Measurements from ENCODE around the gene RAX2. TPM values are rescaled to one million over a fixed set of nuclear protein-coding genes. Genes with fewer than 3 reads are reported as not detected.

The RAX2 gene
- total RNA-seq, 1 experiment from 2014 or later = not detected

- H3K27ac ChIP-seq (ENCODE audit: low read depth, low read length) = no peak overlapping the region
- intact Hi-C loops (cut with micrococcal nuclease) = no loop called here
- CTCF ChIA-PET = no interaction called here
- ATAC-seq (no peak), DNase-seq (ENCODE audit: low read depth, low spot score) (no peak)
- H3K4me3 ChIP-seq (replicated peaks in 1 of 2; ENCODE audit: low read depth in 1 of 2, low read length in 2 of 2) = no peak overlapping the region
- H3K27me3 ChIP-seq (ENCODE audit: insufficient read depth, low read length) = no peaks in the 10 kb centered on the region
- no TSS peak for BruUV-seq (replicated peaks)
- TF ChIP-seq ZBTB33 (IDR thresholded peaks at IDR 0.05; ENCODE audit: extremely low read depth, insufficient replicate concordance, low read length) = no peak
- TF ChIP-seq CTCF (IDR thresholded peaks at IDR 0.05 in 2 of 3, conservative IDR thresholded peaks at IDR 0.05 in 1 of 3; ENCODE audit: borderline replicate concordance in 1 of 3, insufficient read depth in 1 of 3, low read depth in 2 of 3, low read length in 2 of 3) = no peak
- no peak for TF ChIP-seq CBX3 (IDR thresholded peaks at IDR 0.05; ENCODE audit: low read depth)
- TF ChIP-seq SRF (IDR thresholded peaks at IDR 0.05; ENCODE audit: low read depth) = no peak
- TF ChIP-seq REST (IDR thresholded peaks at IDR 0.05; ENCODE audit: low read depth) = no peak
- no peak for TF ChIP-seq MAX (IDR thresholded peaks at IDR 0.05)
- TF ChIP-seq SP1 (IDR thresholded peaks at IDR 0.05; ENCODE audit: low read depth) = no peak
- TF ChIP-seq YY1 (IDR thresholded peaks at IDR 0.05; ENCODE audit: extremely low read depth, insufficient replicate concordance, low read depth, low read length) = no peak
- TF ChIP-seq ELF1 (IDR thresholded peaks at IDR 0.05; ENCODE audit: borderline replicate concordance, low read depth) = no peak
- TF ChIP-seq RAD21 (IDR thresholded peaks at IDR 0.05; ENCODE audit: low read depth) = no peak
- no peak for TF ChIP-seq SIN3A (IDR thresholded peaks at IDR 0.05; ENCODE audit: low read depth)
- no peak for TF ChIP-seq POLR2AphosphoS5 (IDR thresholded peaks at IDR 0.05; ENCODE audit: low read depth, low read length)
- no peak for TF ChIP-seq EZH2phosphoT487 (IDR thresholded peaks at IDR 0.05; ENCODE audit: borderline replicate concordance)
- TF ChIP-seq CEBPB (IDR thresholded peaks at IDR 0.05; ENCODE audit: low read depth) = no peak
- no peaks in the 10 kb centered on the region for H3K9me2 ChIP-seq (ENCODE audit: insufficient read depth)
- no peaks in the 10 kb centered on the region for H3K36me3 ChIP-seq (ENCODE audit: control insufficient read depth in 1 of 2, insufficient read depth in 2 of 2, low read length in 2 of 2)
- H4K20me1 ChIP-seq (ENCODE audit: insufficient read depth) = no peaks in the 10 kb centered on the region
- H3K4me2 ChIP-seq (ENCODE audit: low read length) = no peak overlapping the region
- no peak overlapping the region for H2AFZ ChIP-seq (ENCODE audit: low read depth, low read length, poor library complexity, severe bottlenecking)
- no peaks in the 10 kb centered on the region for H3K79me2 ChIP-seq (ENCODE audit: insufficient read depth, low read length)
- RAD21 ChIA-PET (ENCODE audit: low non-redundant PET in 1 of 2, low total read pairs in 2 of 2, uncharacterized antibody in 2 of 2, unreplicated experiment in 2 of 2) = no interaction called here
- H3K4me1 ChIP-seq (ENCODE audit: control insufficient read depth in 1 of 2, insufficient read depth in 2 of 2, low read length in 2 of 2) = no peaks in the 10 kb centered on the region
- H3K9me3 ChIP-seq (ENCODE audit: control insufficient read depth in 1 of 2, insufficient read depth in 1 of 2, low read depth in 1 of 2, low read length in 2 of 2) = peaks cover 0 to 5% of the 10 kb centered on the region in 2 experiments; a peak in 2 of 4 replicates
- POLR2A ChIA-PET = no interaction called here
- H3K9ac ChIP-seq (ENCODE audit: low read length) = no peak overlapping the region
Measured at GRCh38 chr19:3809881-3810707, 38.1 kb upstream of the RAX2 start.

Data from HCT116 (cell line).